Effector memory CD4-positive, alpha-beta T cell (primary cell): Measurements from ENCODE around the gene VWA8.

Source experiments
- DNase-seq, 3 donors: peaks; one replicate each; pipeline ENCODE4 v3.0.0-alpha.2; 2020
- H3K27ac ChIP-seq: 2 replicates; pipeline ENCODE4 v1.7.0; 2013; ENCODE audit warnings: mild to moderate bottlenecking, low read length, moderate library complexity; ENCODE audit not compliant: insufficient read depth, poor library complexity, severe bottlenecking
- H3K27me3 ChIP-seq: replicated peaks from 2 replicates; pipeline ENCODE4 v1.7.0; 2013; ENCODE audit warnings: mild to moderate bottlenecking, low read length; ENCODE audit not compliant: insufficient read depth, control insufficient read depth, poor library complexity, severe bottlenecking
- H3K36me3 ChIP-seq: 2 replicates; pipeline ENCODE4 v1.7.0; 2013; ENCODE audit warnings: mild to moderate bottlenecking, low read length, moderate library complexity; ENCODE audit not compliant: control insufficient read depth, insufficient read depth
- H3K4me1 ChIP-seq: 2 replicates; pipeline ENCODE4 v1.7.0; 2013; ENCODE audit warnings: low read length, mild to moderate bottlenecking; ENCODE audit not compliant: control insufficient read depth, insufficient read depth, poor library complexity, severe bottlenecking
- H3K4me3 ChIP-seq: 2 replicates; pipeline ENCODE4 v1.7.0; 2013; ENCODE audit warnings: low read length, low read depth, mild to moderate bottlenecking; ENCODE audit not compliant: insufficient read depth, poor library complexity, severe bottlenecking
- H3K9me3 ChIP-seq: 2 replicates; pipeline ENCODE4 v1.7.0; 2013; ENCODE audit warnings: mild to moderate bottlenecking, low read length, moderate library complexity; ENCODE audit not compliant: control insufficient read depth

The VWA8 gene

GRCh38 chr13:41802043-41802683 lies 158.7 kb downstream of the VWA8 start:
- H3K27ac ChIP-seq: no peak overlapping the region
- peaks cover 22% of the 10 kb centered on the region for H3K36me3 ChIP-seq
- no peak for DNase-seq
- no peaks in the 10 kb centered on the region for H3K9me3 ChIP-seq
- H3K27me3 ChIP-seq: no peaks in the 10 kb centered on the region
- H3K4me3 ChIP-seq: no peak overlapping the region
- no peaks in the 10 kb centered on the region for H3K4me1 ChIP-seq

- no peaks in the 10 kb centered on the region for H3K9me3 ChIP-seq
- no peaks in the 10 kb centered on the region for H3K4me1 ChIP-seq
- H3K27me3 ChIP-seq: no peaks in the 10 kb centered on the region
- peaks cover 6% of the 10 kb centered on the region for H3K36me3 ChIP-seq
- no peak overlapping the region for H3K4me3 ChIP-seq
- H3K27ac ChIP-seq: no peak overlapping the region
- no peak for DNase-seq
These were observed 169.9 kb downstream of the VWA8 start for GRCh38 chr13:41791056-41791455.

- Histone ChIP-seq H3K27ac (no peak overlapping the region), H3K4me3 (no peak overlapping the region), H3K36me3 (peaks cover 8% of the 10 kb centered on the region), H3K27me3 (no peaks in the 10 kb centered on the region), H3K4me1 (no peaks in the 10 kb centered on the region), H3K9me3 (no peaks in the 10 kb centered on the region)
- no peak for DNase-seq
These were observed 172.4 kb downstream of the VWA8 start for GRCh38 chr13:41788552-41788951.

- Histone ChIP-seq H3K9me3 (no peaks in the 10 kb centered on the region), H3K4me1 (no peaks in the 10 kb centered on the region), H3K36me3 (peaks cover 8% of the 10 kb centered on the region), H3K27ac (no peak overlapping the region), H3K27me3 (no peaks in the 10 kb centered on the region), H3K4me3 (no peak overlapping the region)
- DNase-seq: no peak
These were observed 175.3 kb downstream of the VWA8 start for GRCh38 chr13:41785402-41786172.

GRCh38 chr13:41782086-41782485 lies 178.8 kb downstream of the VWA8 start:
- H3K36me3 ChIP-seq: peaks cover 11% of the 10 kb centered on the region

GRCh38 chr13:41780715-41781706 lies 179.9 kb downstream of the VWA8 start:
- H3K4me3 ChIP-seq: no peak overlapping the region
- no peaks in the 10 kb centered on the region for H3K27me3 ChIP-seq
- H3K27ac ChIP-seq: no peak overlapping the region
- DNase-seq: no peak
- H3K4me1 ChIP-seq: no peaks in the 10 kb centered on the region
- peaks cover 4% of the 10 kb centered on the region for H3K36me3 ChIP-seq
- no peaks in the 10 kb centered on the region for H3K9me3 ChIP-seq

More at GRCh38 chr13:41782086-41782485, 178.8 kb downstream of the VWA8 start:
- Histone ChIP-seq H3K4me3 (no peak overlapping the region), H3K27me3 (no peaks in the 10 kb centered on the region), H3K27ac (no peak overlapping the region), H3K9me3 (no peaks in the 10 kb centered on the region), H3K4me1 (no peaks in the 10 kb centered on the region)
- no peak for DNase-seq

- Histone ChIP-seq H3K9me3 (no peaks in the 10 kb centered on the region), H3K27me3 (no peaks in the 10 kb centered on the region), H3K27ac (no peak overlapping the region), H3K36me3 (peaks cover 8% of the 10 kb centered on the region), H3K4me1 (no peaks in the 10 kb centered on the region), H3K4me3 (no peak overlapping the region)
- no peak for DNase-seq
These were observed 185.7 kb downstream of the VWA8 start for GRCh38 chr13:41775251-41775650.

- no peaks in the 10 kb centered on the region for H3K4me1 ChIP-seq
- H3K9me3 ChIP-seq: no peaks in the 10 kb centered on the region
These were observed 186.2 kb downstream of the VWA8 start for GRCh38 chr13:41774605-41775218.

GRCh38 chr13:41767801-41768200 lies 193.1 kb downstream of the VWA8 start:
- H3K9me3 ChIP-seq: no peaks in the 10 kb centered on the region
- H3K4me1 ChIP-seq: no peaks in the 10 kb centered on the region
- no peaks in the 10 kb centered on the region for H3K27me3 ChIP-seq
- no peaks in the 10 kb centered on the region for H3K36me3 ChIP-seq
- H3K4me3 ChIP-seq: no peak overlapping the region
- DNase-seq: no peak
- H3K27ac ChIP-seq: no peak overlapping the region

More at GRCh38 chr13:41774605-41775218, 186.2 kb downstream of the VWA8 start:
- Histone ChIP-seq H3K27me3 (no peaks in the 10 kb centered on the region), H3K27ac (no peak overlapping the region), H3K36me3 (peaks cover 8% of the 10 kb centered on the region), H3K4me3 (no peak overlapping the region)
- no peak for DNase-seq
